Activated CD8-positive, alpha-beta T cell treated with anti-CD3 and anti-CD28 coated beads, Interleukin-2, amount 10 ng/mL, durations not matched to agents 7 days and 5 days (primary cell): ENCODE data around the gene SIRT3. TPM values are rescaled to one million over a fixed set of nuclear protein-coding genes. Genes with fewer than 3 reads are reported as not detected.

Experiments used
- ATAC-seq: fragments of 150-1000 bp; cut with Tn5 transposase; one replicate; pipeline ENCODE4 v1.10.0; 2021; ENCODE audit warnings: moderate library complexity
- CTCF ChIA-PET: fragments of 350-600 bp; sonication (Branson Sonifier 250); formaldehyde crosslinking; loops from one replicate; lab custom pipeline; 2021; ENCODE audit warnings: antibody characterized with exemption; lab: Charles Lee
- POLR2A ChIA-PET: fragments of 350-600 bp; sonication (Branson Sonifier 250); formaldehyde crosslinking; loops from one replicate; lab custom pipeline; 2021; ENCODE audit warnings: antibody characterized with exemption; lab: Charles Lee
- DNase-seq: peaks from one replicate; pipeline ENCODE4 v3.0.0-alpha.2; 2020
- H3K27ac Mint-ChIP-seq: one replicate; pipeline ENCODE4 v1.8.0; 2021; ENCODE audit warnings: mild to moderate bottlenecking, mixed read lengths
- H3K27me3 Mint-ChIP-seq: one replicate; pipeline ENCODE4 v1.8.0; 2021; ENCODE audit warnings: low read depth, mixed read lengths
- H3K36me3 Mint-ChIP-seq: one replicate; pipeline ENCODE4 v1.8.0; 2021; ENCODE audit warnings: low read depth, mixed read lengths
- H3K4me1 Mint-ChIP-seq: one replicate; pipeline ENCODE4 v1.8.0; 2021; ENCODE audit warnings: low read depth, mixed read lengths
- H3K4me3 Mint-ChIP-seq: one replicate; pipeline ENCODE4 v1.8.0; 2021; ENCODE audit warnings: mild to moderate bottlenecking, mixed read lengths
- H3K9me3 Mint-ChIP-seq: one replicate; pipeline ENCODE4 v1.8.0; 2022; ENCODE audit warnings: mixed read lengths; ENCODE audit not compliant: insufficient read depth
- total RNA-seq, 2 experiments: library from RNA; stranded (reverse); gene quantifications; one replicate each; pipeline ENCODE4 v1.2.3, GENCODE V29; 2021

SIRT3 gene
- total RNA-seq, 2 experiments from 2014 or later = 13.1 to 15.0 TPM

DNA sequence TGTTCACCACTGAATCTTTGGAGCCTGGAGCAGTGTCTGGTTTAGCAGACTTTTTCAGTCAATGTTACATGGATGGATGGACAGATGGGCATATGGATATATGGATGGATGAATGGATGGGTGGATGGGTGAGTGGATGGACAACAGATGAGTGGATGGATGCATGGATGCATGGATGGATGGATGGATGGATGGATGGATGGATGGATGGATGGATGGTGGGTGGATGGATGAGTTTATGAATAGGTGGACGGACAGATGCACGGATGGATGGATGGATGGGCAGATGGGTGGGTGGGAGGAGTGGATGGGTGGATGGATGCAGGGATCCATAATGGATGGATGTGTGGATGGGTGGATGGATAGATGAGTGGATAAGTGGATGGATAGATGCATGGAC lies 19.7 kb upstream of the SIRT3 start:
- ATAC-seq = no peak
- no peak for DNase-seq
- Mint-ChIP-seq H3K9me3 (no peaks in the 10 kb centered on the region), H3K27me3 (peaks cover 3% of the 10 kb centered on the region), H3K4me1 (peaks cover 9% of the 10 kb centered on the region), H3K36me3 (peaks cover 31% of the 10 kb centered on the region), H3K27ac (no peak overlapping the region), H3K4me3 (no peak overlapping the region)
- ChIA-PET POLR2A (no interaction called here), CTCF (interaction anchor here (1.1 to 1.2 kb wide), 2 partner anchors 107 to 108 kb away, joined by 3 to 5 read pairs; no protein-coding TSS in a partner anchor)

DNA sequence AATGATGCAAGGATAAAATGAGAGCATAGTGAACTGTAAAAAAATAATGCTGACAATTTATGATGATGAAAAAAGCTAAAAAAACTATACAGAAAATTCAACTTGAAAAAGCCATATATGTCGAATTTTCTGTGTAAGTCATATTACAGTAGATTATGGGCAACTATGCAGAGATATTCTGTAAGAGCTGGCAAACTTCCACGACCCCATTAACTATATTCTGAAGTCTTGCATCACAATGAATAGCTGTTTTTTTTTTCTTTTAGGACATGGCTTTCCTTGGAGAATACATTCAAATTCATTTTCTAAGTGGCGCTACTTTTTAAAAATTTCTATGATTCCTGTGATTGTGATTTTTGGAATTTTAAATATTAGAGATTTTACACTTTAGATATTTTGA lies 19.0 kb upstream of the SIRT3 start:
- H3K36me3 Mint-ChIP-seq = peaks cover 36% of the 10 kb centered on the region

DNA sequence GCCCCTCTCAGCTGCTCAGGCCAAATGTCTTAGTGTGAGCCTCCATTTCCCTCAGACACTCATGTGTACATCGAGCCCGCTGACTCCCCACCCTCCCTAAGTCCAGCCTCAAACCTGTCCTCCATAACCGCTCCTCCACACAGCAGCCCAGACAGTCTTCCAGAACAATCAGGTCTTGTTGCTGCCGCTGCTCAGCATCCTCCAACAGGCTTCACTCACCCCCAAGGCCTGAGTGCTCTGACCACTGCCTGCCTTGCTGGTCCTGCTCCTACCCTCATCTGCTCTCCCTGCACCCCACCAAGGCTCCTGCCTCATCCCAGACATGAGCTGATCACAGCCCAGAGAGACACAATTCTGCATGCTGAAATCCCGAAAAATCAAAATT lies 17.7 kb upstream of the SIRT3 start:
- H3K4me1 Mint-ChIP-seq = peaks cover 21% of the 10 kb centered on the region
- DNase-seq (no peak), ATAC-seq (no peak)
- CTCF ChIA-PET = no interaction called here
- no peak overlapping the region for H3K4me3 Mint-ChIP-seq
- no peak overlapping the region for H3K27ac Mint-ChIP-seq
- no peaks in the 10 kb centered on the region for H3K9me3 Mint-ChIP-seq
- peaks cover 3% of the 10 kb centered on the region for H3K27me3 Mint-ChIP-seq
- peaks cover 44% of the 10 kb centered on the region for H3K36me3 Mint-ChIP-seq
- POLR2A ChIA-PET = no interaction called here

More for the DNA sequence above, 19.0 kb upstream of the SIRT3 start:
- H3K9me3 Mint-ChIP-seq = no peaks in the 10 kb centered on the region
- ATAC-seq = no peak
- H3K27me3 Mint-ChIP-seq = peaks cover 3% of the 10 kb centered on the region
- no peak for DNase-seq
- H3K27ac Mint-ChIP-seq = no peak overlapping the region
- H3K4me1 Mint-ChIP-seq = peaks cover 14% of the 10 kb centered on the region
- no peak overlapping the region for H3K4me3 Mint-ChIP-seq
- POLR2A ChIA-PET = no interaction called here
- CTCF ChIA-PET = interaction anchor here (1.1 to 1.2 kb wide), 2 partner anchors 107 to 109 kb away, joined by 3 to 5 read pairs; no protein-coding TSS in a partner anchor

DNA sequence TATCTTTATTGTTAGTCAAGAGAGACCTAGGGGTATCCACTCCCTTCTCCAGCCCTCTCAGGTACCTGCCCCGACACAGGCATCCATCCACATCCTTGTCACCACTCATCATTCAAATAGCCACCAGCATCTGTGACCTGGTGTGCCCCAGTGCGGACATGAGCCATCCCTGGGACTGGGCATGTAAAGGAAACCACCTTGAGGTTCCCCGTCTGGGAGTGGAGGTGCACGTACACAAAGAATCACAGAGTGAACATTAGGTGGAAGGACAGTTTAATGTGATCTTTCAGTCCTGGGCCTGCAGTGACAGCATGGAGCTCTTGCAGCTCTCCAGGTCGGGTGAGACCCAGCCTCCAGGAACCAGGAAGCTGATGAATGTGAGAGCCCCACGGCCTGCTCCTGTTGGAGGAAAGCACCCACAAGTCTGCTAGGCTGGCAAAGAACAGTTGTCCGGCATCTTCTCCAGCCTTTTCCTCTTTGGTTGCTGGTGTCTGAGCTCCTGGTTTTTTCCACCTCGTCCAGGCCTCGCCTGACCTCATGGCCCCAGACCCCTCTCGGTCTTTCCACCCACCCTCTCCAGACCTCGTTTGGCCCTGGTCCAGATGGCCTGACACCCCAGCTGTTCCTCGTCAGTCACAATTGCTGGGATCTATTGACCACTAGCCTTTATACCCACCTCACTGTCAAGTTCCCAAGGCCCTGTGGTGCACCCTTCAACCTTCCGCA lies 17.2 kb upstream of the SIRT3 start:
- CTCF ChIA-PET = no interaction called here
- no peak for ATAC-seq

DNA sequence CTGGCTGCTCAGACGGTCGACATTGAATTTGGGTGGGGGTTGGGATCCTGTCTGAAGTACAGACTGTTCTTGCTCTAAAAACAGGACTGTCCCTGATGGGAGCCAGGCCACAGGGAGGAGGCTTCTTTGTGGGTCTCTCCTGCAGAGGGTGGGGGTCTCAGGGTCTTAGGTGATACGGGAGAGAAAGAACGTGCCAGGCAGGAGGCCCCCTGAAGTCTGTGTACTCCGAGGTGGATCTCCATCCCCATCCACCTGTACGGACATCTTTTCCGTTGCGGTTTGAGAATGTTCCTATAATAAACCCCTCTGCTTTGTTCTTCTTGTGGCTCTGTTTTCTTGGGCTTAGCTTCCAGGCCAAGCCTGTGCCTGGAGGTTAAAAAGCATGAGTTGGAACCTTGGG lies 16.5 kb upstream of the SIRT3 start:
- CTCF ChIA-PET = interaction anchor here (2.8 to 5.1 kb wide), 6 partner anchors 8 to 198 kb away, joined by 32 to 86 read pairs (median 57); partner anchors contain the start of genes PSMD13, PTDSS2 and SIRT3
- H3K36me3 Mint-ChIP-seq = peaks cover 55% of the 10 kb centered on the region

More for the DNA sequence above, 17.2 kb upstream of the SIRT3 start:
- peaks cover 49% of the 10 kb centered on the region for H3K36me3 Mint-ChIP-seq
- no peak overlapping the region for H3K27ac Mint-ChIP-seq
- H3K4me1 Mint-ChIP-seq = peaks cover 21% of the 10 kb centered on the region
- no peak for DNase-seq
- H3K27me3 Mint-ChIP-seq = peaks cover 3% of the 10 kb centered on the region
- no peak overlapping the region for H3K4me3 Mint-ChIP-seq
- no peaks in the 10 kb centered on the region for H3K9me3 Mint-ChIP-seq
- POLR2A ChIA-PET = interaction anchor here (0.6 kb wide), 2 partner anchors 77 to 195 kb away, joined by 3 read pairs; no protein-coding TSS in a partner anchor

DNA sequence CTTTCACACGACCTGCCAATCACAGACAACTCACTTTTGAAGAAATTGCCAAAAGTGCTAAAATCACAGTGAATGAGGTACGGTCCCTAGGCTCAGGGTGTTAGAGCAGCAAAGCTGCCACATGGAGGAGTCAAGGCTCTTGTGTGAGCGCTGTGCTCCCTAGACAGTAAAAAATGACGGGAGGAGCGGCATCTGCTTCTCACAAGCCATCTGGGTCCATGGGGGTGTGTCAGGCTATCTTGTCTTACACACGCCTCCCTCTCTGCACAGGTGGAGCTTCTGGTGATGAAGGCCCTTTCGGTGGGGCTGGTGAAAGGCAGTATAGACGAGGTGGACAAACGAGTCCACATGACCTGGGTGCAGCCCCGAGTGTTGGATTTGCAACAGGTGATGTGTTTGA lies 15.4 kb upstream of the SIRT3 start:
- H3K27ac Mint-ChIP-seq = peak overlapping the region; percentile 40
- H3K4me3 Mint-ChIP-seq = no peak overlapping the region
- ChIA-PET CTCF (interaction anchor here (0.8 to 5.1 kb wide), 36 partner anchors 9 to 267 kb away, joined by 3 to 86 read pairs (median 10); partner anchors contain the start of genes BET1L, IFITM2, IFITM5 and NLRP6), POLR2A (interaction anchor here (0.6 to 3.0 kb wide), 10 partner anchors 12 to 284 kb away, joined by 3 to 36 read pairs (median 8); partner anchors contain the start of genes HRAS, NLRP6, PGGHG and PSMD13)
- H3K4me1 Mint-ChIP-seq = peaks cover 21% of the 10 kb centered on the region
- DNase-seq (no peak), ATAC-seq (no peak)
- peaks cover 3% of the 10 kb centered on the region for H3K27me3 Mint-ChIP-seq
- H3K36me3 Mint-ChIP-seq = peaks cover 65% of the 10 kb centered on the region
- H3K9me3 Mint-ChIP-seq = no peaks in the 10 kb centered on the region

More for the DNA sequence above, 16.5 kb upstream of the SIRT3 start:
- no peak overlapping the region for H3K4me3 Mint-ChIP-seq
- H3K9me3 Mint-ChIP-seq = no peaks in the 10 kb centered on the region
- DNase-seq = no peak
- H3K4me1 Mint-ChIP-seq = peaks cover 21% of the 10 kb centered on the region
- POLR2A ChIA-PET = interaction anchor here (0.6 to 2.5 kb wide), 2 partner anchors 15 to 78 kb away, joined by 3 to 19 read pairs; no protein-coding TSS in a partner anchor
- H3K27ac Mint-ChIP-seq = no peak overlapping the region
- H3K27me3 Mint-ChIP-seq = peaks cover 3% of the 10 kb centered on the region
- no peak for ATAC-seq

DNA sequence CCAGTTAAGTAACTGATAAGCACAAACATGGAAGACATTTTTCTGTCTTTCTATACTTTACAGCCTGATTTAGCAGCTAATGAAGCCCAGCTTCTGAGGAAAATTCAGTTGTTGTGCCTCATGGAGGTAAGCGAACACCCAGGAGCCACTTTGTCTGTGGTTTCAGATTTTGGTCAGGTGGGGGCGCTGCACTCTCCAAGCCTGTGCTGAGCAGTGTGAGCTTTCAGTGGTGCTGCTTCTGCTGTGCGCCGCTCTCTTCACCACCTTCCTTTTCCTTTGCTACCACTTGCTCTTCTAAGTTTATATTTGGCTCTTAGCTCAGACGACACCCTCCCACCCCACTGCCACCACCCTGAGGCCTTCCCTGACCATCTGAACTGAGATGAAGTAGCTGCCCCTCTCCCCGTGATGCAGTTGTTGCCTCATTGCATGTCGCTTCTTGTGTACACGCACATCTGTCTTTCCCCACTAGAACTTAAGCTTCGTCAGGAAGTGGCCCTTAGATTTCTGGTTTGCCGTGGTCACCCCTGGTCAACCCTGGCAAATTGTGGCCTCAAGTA lies 14.7 kb upstream of the SIRT3 start:
- Mint-ChIP-seq H3K4me1 (peaks cover 21% of the 10 kb centered on the region), H3K27ac (peak overlapping the region; percentile 79), H3K9me3 (no peaks in the 10 kb centered on the region), H3K36me3 (peaks cover 71% of the 10 kb centered on the region), H3K27me3 (peaks cover 2% of the 10 kb centered on the region), H3K4me3 (peak overlapping the region; percentile 29)
- POLR2A ChIA-PET = interaction anchor here (0.6 to 3.0 kb wide), 16 partner anchors 11 to 285 kb away, joined by 3 to 36 read pairs (median 5); partner anchors contain the start of genes BET1L, HRAS, NLRP6 and PGGHG
- peak; percentile 97 for ATAC-seq
- peak; percentile 90 for DNase-seq
- CTCF ChIA-PET = interaction anchor here (0.8 to 5.1 kb wide), 40 partner anchors 10 to 268 kb away, joined by 3 to 86 read pairs (median 8); partner anchors contain the start of genes BET1L, IFITM2, IFITM5 and NLRP6

DNA sequence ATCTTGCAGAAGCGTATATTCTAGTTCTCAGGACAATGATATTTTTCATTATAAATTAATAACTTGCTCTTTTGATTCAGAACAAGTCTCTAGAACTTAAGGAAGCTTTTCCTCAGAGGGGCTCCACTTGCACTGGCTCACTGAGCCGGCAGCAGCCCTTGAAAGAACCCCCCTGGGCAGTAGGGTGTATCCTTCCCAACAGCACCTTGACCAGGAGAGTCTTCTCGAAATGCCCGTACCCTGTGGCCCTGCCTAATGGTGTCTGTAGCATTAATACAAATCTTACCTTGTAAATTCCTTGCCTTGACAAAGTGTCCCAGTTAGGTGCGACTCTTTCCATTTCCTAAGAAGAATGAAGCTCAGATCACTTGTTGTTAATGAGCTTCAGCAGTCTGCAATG lies 14.1 kb upstream of the SIRT3 start:
- no peak overlapping the region for H3K4me3 Mint-ChIP-seq
- ATAC-seq (peak; percentile 23), DNase-seq (no peak)
- peaks cover 21% of the 10 kb centered on the region for H3K4me1 Mint-ChIP-seq
- peak overlapping the region; percentile 79 for H3K27ac Mint-ChIP-seq
- no peaks in the 10 kb centered on the region for H3K27me3 Mint-ChIP-seq
- ChIA-PET POLR2A (interaction anchor here (0.6 to 3.0 kb wide), 15 partner anchors 11 to 200 kb away, joined by 3 to 36 read pairs (median 5); partner anchors contain the start of genes BET1L, NLRP6, PGGHG and PSMD13), CTCF (interaction anchor here (0.8 to 5.1 kb wide), 37 partner anchors 10 to 268 kb away, joined by 3 to 86 read pairs (median 9); partner anchors contain the start of genes BET1L, IFITM2, IFITM5 and NLRP6)
- no peaks in the 10 kb centered on the region for H3K9me3 Mint-ChIP-seq
- peaks cover 77% of the 10 kb centered on the region for H3K36me3 Mint-ChIP-seq

DNA sequence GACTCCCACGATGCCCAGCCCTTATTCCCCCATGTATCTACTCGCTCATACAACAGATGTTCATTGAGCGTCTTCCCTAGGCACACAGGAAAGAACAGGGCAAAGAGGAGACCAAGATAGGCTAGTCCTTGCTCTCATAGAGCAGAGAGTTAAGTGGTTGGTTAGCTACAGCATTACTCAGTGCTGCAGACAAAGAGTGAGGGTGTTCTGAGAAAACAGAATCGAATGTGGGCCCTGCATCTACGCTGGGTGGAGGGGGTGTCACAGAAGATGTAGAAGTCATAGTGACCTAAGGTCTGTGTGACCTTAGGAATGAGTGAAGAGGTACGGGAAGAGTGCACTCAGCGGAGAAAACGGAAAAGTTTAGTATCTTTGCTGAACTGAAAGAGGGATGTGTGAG lies 12.9 kb upstream of the SIRT3 start:
- peaks cover 26% of the 10 kb centered on the region for H3K4me1 Mint-ChIP-seq
- ATAC-seq = no peak
- no peak for DNase-seq
- ChIA-PET POLR2A (no interaction called here), CTCF (interaction anchor here (1.0 to 5.1 kb wide), 9 partner anchors 9 to 270 kb away, joined by 3 to 86 read pairs (median 4); partner anchors contain the start of genes IFITM2, PGGHG, PSMD13 and SIGIRR)
- H3K9me3 Mint-ChIP-seq = no peaks in the 10 kb centered on the region
- H3K27ac Mint-ChIP-seq = no peak overlapping the region
- H3K36me3 Mint-ChIP-seq = peaks cover 83% of the 10 kb centered on the region
- H3K27me3 Mint-ChIP-seq = no peaks in the 10 kb centered on the region
- no peak overlapping the region for H3K4me3 Mint-ChIP-seq

DNA sequence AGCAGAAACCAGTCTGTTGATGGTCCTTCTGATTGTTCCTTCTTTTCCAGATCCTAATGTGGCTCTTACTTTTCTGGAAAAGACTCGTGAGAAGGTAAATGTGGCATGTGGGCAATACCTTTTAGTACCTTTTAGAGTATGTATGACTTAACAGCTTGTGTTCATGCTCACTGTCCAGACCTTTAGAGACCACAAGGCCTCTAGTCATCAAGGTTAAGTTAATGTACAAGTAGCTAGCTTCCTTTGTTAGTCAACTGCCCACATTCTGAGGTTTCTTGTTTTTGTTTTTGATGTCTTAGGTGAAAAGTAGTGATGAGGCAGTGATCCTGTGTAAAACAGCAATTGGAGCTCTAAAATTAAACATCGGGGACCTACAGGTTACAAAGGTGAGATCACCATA lies 8.2 kb upstream of the SIRT3 start:
- DNase-seq (no peak), ATAC-seq (no peak)
- peak overlapping the region; percentile 21 for H3K27ac Mint-ChIP-seq
- H3K27me3 Mint-ChIP-seq = no peaks in the 10 kb centered on the region
- peaks cover 40% of the 10 kb centered on the region for H3K4me1 Mint-ChIP-seq
- H3K36me3 Mint-ChIP-seq = peaks cover 77% of the 10 kb centered on the region
- no peaks in the 10 kb centered on the region for H3K9me3 Mint-ChIP-seq
- H3K4me3 Mint-ChIP-seq = no peak overlapping the region
- CTCF ChIA-PET = interaction anchor here (1.0 to 2.0 kb wide), 3 partner anchors 14 to 61 kb away, joined by 3 to 6 read pairs (median 6); no protein-coding TSS in a partner anchor
- POLR2A ChIA-PET = interaction anchor here (2.3 kb wide), 1 partner anchor 23 kb away, joined by 9 read pairs; no protein-coding TSS in a partner anchor

DNA sequence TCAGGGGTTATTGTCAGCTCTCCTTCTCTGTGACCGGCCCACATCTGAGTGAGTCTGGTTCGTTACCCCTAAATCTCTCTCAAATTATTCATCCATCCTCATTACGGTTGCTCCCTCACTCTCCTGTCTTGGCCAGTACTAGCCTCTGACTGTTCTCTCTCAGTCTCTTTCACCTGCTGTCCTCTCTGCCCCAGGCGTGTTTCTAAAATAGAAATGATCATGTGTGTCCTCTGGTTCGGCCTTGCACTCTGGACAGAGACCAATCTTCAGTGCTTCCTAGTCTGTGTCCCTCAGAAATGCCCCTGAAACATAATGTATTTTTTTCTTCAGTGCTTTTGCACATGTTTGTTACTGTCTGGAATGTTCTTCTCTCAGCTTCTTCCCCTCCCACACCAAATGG lies 5.5 kb upstream of the SIRT3 start:
- ChIA-PET POLR2A (no interaction called here), CTCF (interaction anchor here (0.8 to 7.2 kb wide), 2 partner anchors 9 to 26 kb away, joined by 3 to 86 read pairs; no protein-coding TSS in a partner anchor)
- H3K27ac Mint-ChIP-seq = no peak overlapping the region
- H3K36me3 Mint-ChIP-seq = peaks cover 59% of the 10 kb centered on the region
- no peak overlapping the region for H3K4me3 Mint-ChIP-seq
- no peak for ATAC-seq
- no peak for DNase-seq
- no peaks in the 10 kb centered on the region for H3K27me3 Mint-ChIP-seq
- H3K9me3 Mint-ChIP-seq = no peaks in the 10 kb centered on the region
- H3K4me1 Mint-ChIP-seq = peaks cover 55% of the 10 kb centered on the region
